ENCODE results near the gene PPP4R1.

DNA sequence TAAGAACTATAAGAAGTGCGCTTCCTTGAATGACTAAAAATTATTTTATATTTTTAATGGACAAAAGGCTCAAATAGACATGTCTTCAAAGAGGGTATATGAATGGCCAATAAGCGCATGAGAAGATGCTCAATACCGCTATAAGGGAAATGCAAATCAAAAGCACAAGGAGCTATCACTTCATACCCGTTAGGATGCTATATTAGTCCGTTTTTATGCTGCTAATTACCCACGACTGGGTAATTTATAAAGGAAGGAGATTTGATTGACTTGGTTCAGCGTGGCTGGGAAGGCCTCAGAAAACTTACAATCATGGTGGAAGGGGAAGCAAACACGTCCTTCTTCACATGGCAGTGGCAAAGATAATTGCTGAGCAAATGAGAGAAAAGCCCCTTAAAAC lies 20.5 kb upstream of the PPP4R1 start:
- TF ChIP-seq, protein P1, sequence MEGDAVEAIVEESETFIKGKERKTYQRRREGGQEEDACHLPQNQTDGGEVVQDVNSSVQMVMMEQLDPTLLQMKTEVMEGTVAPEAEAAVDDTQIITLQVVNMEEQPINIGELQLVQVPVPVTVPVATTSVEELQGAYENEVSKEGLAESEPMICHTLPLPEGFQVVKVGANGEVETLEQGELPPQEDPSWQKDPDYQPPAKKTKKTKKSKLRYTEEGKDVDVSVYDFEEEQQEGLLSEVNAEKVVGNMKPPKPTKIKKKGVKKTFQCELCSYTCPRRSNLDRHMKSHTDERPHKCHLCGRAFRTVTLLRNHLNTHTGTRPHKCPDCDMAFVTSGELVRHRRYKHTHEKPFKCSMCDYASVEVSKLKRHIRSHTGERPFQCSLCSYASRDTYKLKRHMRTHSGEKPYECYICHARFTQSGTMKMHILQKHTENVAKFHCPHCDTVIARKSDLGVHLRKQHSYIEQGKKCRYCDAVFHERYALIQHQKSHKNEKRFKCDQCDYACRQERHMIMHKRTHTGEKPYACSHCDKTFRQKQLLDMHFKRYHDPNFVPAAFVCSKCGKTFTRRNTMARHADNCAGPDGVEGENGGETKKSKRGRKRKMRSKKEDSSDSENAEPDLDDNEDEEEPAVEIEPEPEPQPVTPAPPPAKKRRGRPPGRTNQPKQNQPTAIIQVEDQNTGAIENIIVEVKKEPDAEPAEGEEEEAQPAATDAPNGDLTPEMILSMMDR (IDR thresholded peaks at IDR 0.05), result no peak
- no peak for TF ChIP-seq POLR2A (IDR thresholded peaks at IDR 0.05)
